VCaP (cell line): ENCODE measurements around the gene CS.
"Not testable (repeated sequence)": the region's sequence is repeated elsewhere in the genome, so short reads cannot be mapped to it uniquely, and the experiment has no call there.

Source experiments
- H3K27ac ChIP-seq: fragments of 450-650 bp; 2 replicates; pipeline ENCODE4 v1.5.1; 2017
- TF ChIP-seq, protein P1 (sequence below): fragments of 450-650 bp; conservative IDR thresholded peaks from 2 replicates; pipeline ENCODE4 v1.5.1; 2017; ENCODE audit warnings: mild to moderate bottlenecking, moderate library complexity

CS gene

GRCh38 chr12:56330936-56331490 lies 30.9 kb upstream of the CS start:
- H3K27ac ChIP-seq, result no peak overlapping the region
- TF ChIP-seq, protein P1, sequence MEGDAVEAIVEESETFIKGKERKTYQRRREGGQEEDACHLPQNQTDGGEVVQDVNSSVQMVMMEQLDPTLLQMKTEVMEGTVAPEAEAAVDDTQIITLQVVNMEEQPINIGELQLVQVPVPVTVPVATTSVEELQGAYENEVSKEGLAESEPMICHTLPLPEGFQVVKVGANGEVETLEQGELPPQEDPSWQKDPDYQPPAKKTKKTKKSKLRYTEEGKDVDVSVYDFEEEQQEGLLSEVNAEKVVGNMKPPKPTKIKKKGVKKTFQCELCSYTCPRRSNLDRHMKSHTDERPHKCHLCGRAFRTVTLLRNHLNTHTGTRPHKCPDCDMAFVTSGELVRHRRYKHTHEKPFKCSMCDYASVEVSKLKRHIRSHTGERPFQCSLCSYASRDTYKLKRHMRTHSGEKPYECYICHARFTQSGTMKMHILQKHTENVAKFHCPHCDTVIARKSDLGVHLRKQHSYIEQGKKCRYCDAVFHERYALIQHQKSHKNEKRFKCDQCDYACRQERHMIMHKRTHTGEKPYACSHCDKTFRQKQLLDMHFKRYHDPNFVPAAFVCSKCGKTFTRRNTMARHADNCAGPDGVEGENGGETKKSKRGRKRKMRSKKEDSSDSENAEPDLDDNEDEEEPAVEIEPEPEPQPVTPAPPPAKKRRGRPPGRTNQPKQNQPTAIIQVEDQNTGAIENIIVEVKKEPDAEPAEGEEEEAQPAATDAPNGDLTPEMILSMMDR, result no peak

GRCh38 chr12:56326533-56326932 lies 26.4 kb upstream of the CS start:
- no peak overlapping the region for H3K27ac ChIP-seq
- TF ChIP-seq, protein P1, result no peak

DNA sequence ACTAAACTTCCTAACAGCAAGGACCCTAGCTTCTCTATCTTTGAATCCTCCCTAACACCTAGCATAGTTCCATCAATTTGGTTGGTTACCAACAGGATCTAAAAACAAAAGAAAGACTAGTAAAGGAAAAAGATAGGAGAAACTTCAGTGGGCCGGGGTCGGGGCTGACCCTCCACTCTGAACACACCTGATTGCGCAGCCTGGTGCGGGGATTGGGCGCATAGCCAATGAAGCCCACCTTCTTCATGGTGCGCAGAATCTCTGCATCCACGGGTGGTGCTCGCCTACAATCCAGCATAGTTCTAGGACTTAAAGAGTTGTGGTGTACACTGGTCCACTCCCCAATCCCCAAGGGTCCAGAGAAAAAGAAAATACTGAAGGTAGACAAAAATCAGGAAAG lies 26.0 kb upstream of the CS start:
- H3K27ac ChIP-seq, result no peak overlapping the region
- TF ChIP-seq, protein P1, result no peak

GRCh38 chr12:56324206-56324605 lies 24.1 kb upstream of the CS start:
- H3K27ac ChIP-seq, result no peak overlapping the region
- TF ChIP-seq, protein P1, result no peak

DNA sequence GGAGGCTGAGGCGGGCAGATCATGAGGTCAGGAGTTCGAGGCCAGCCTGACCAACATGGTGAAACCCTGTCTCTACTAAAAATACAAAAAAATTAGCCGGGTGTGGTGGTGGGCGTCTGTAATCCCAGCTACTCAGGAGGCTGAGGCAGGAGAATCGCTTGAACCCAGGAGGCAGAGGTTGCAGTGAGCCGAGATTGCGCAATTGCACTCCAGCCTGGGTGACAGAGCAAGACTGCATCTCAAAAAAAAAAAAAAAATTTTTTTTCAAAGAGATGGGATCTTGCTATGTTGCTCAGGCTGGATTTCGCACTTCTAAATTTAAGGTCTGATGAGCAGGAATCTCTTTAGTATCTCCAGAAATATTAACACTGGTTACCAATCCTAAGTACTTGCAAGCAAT lies 21.5 kb upstream of the CS start:
- not testable (repeated sequence) for H3K27ac ChIP-seq

DNA sequence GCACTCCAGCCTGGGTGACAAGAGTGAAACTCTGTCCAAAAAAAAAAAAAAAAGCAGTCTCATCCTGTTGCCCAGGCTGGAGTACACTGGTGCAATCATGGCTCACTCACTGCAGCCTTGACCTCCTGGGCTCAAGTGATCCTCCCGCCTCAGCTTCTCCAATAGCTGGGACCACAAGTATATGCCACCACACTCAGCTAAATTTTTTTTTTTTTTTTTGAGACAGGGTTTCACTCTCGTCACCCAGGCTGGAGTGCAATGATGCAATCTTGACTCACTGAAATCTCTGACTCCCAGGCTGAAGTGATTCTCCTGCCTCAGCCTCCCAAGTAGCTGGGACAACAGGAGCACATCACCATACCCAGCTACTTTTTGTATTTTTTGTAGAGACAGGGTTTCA lies 20.9 kb upstream of the CS start:
- no peak overlapping the region for H3K27ac ChIP-seq
- TF ChIP-seq, protein P1, result no peak

DNA sequence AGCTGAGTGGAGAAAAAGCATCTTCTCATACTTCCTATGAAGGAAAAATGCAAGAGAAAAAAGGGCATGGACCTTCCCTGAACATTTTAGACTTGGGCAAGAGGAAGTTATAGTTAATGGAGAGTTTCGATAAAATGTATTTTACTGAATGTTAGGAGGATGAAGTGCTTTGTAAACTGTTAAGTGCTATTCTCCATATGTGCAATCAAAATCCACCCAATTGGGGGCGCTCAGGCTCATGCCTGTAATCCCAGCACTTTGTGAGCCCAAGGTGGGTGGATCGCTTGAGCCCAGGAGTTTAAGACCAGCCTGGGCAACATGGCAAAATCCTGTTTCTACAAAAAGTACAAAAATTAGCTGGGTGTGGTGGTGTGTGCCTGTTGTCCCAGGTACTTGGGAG lies 17.5 kb upstream of the CS start:
- TF ChIP-seq, protein P1, result 0 out of 2 replicates have a peak, but pooled peaks have one; percentile 13
- no peak overlapping the region for H3K27ac ChIP-seq

DNA sequence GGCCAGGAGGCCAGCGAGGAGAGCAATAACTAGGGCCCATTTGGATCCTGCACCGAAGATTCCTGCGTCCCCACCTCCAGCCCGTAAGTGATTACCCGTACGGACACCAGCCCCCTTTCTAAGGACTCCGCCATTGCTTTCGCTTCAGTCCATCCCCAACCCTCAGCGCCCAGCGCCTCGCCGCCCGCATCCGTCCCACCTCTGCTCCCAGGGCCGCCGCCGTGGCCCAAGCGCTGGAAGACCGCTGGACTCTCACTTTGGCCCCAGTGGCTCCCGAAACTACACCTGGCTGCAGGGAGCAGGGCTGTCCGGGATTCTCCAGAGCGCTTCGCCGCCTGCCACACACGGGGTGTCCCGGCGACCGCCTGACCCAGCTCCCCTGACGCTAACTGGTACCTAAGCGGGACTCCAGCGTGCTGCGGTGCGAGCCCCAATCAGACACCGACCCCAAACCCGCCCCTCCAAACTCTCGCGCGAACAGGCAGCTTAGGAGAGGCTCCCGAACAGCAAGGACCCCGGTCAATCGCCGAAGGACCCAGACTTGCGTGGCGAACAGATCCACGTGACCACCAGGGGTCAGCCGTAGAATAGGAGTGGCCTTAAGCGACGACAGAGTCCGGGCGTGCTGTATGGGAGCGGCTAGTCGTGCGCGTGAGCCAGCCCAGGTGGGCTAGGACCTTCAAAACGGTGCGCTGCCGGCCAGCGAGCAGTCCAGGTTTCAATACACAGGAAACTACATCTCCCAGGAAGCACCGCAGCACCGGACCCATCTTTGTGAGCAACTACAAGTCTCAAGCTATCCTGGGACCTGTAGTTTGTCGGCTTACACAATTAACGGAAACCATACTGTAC lies 15.7 kb upstream of the CS start, which contains the start of gene CNPY2:
CNPY2 (minus strand) TSS at position 367 of the 852 bp plus-strand sequence. CDS start 771 bp downstream, outside the sequence.
- TF ChIP-seq, protein P1, result peak; percentile 40
- peak within 1 kb of the TSS; percentile 99 for H3K27ac ChIP-seq
